ENCODE measurements around the gene TAF1C. TPM values are rescaled to one million over a fixed set of nuclear protein-coding genes. Genes with fewer than 3 reads are reported as not detected.
A peak's percentile ranks its signal among the peaks of the same experiment; 100 is the strongest.

The TAF1C gene
- polyA plus RNA-seq, 3 donors = 40.6 to 65.6 (median 54.0) TPM

DNA sequence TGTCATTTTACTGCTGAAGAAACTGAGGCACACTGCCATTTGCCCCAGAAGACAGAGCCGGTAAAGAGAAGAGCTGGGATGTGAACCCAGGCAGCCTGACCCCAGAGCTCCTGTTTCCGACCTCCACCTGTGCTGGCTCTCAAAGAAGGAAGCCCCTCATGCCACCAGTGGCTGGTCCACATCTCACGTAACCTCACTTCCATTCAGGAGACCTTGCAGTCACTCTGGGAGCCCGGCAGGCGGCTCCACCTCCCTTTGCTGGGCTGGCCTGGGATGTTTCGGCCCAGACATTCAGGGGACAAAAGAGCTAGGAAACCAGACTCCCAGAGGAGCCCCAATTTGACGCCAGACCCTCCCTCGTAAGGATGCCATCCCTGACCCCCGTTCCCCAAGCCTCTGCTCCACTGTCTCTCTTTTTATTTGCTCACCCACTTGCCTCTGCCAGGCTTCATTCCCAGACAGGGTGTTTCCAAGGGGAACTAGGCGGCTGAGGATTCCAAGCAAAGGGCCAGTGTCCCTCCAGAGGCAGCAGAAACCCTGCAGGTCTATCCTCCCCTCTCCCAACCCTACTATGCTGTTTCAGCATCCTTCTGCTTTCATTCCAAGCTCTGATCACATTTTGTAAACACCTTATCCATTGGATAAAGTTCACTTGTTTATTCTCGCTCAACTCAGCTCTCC is 2.8 kb downstream of the TAF1C start:
- DNase-seq = no peak

DNA sequence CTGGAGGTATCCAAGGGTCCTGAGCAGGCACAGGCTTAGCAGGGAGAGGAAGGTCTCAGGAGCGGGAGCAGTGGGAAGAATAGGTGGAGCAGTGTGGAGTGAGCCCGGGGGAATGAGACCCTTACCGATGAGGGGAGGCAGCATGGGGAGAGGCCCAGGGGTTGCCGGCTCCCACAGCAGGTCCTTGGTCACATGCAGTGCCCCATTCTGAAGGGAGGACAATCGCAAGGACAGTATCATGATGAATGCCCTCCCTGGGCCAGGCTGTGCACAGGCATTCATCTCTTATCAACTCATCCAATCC is 3.3 kb downstream of the TAF1C start:
- DNase-seq = no peak

DNA sequence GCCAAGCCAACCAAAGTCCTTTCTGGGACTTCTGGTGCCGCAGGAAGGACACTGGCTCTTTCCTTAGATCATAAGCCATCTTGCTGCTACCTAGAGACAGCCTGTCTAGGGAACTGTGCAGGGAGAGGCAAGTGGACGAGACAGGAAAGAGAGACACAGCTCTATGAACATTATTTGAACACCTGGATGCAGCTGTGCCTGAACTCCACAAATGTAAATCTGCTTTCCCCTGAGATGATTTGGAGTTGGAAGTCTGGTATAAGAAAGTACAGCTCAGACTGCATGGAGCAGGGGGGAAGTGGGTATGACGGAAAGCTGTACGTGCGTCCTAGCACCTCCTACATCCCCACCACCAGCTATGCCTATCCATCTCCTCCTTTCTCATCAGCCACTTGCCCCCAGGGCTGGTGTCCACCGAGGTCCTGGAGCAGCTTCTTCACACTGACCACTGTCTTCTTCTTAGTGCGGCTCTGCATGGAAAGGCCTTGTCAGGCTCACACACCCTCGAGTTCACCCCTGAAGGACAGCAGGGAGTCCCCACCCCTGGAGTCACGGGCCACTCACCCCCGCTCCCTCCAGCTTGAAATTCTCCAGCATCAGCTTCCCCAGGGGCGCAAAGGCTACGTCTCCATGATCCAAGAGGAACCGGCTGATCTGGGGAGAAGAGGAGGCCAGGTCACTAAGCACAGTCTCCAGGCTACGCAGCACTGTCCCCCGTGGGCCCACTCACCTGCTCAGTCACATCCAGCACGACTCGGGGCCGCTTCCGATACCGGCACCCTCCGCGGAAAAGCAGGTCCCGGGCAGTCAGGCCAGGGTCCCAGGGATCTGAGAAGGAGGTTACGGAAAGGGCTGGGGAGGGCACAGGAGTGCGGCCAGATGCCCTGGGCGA is 3.9 kb downstream of the TAF1C start:
- no peak for DNase-seq

DNA sequence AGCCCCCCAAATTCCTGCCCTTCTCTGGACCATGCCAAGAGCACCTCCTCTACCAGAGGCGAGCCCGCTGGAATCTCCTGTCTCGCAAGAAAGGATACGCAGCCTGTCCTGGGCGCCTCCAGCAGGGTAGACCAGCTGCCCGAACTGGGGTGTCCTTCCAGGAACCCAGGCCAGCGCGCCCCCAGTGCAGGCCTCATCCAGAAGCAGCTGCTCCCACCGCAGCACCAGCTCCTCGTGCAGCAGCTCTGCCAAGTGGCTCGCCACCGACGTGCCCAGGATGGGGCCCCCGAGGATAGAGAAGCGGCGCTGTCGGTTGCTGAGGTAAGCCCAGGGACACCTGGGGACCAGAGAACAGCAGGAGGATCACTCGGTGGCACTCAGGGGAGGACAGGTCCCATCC is 4.8 kb downstream of the TAF1C start:
- DNase-seq = no peak

DNA sequence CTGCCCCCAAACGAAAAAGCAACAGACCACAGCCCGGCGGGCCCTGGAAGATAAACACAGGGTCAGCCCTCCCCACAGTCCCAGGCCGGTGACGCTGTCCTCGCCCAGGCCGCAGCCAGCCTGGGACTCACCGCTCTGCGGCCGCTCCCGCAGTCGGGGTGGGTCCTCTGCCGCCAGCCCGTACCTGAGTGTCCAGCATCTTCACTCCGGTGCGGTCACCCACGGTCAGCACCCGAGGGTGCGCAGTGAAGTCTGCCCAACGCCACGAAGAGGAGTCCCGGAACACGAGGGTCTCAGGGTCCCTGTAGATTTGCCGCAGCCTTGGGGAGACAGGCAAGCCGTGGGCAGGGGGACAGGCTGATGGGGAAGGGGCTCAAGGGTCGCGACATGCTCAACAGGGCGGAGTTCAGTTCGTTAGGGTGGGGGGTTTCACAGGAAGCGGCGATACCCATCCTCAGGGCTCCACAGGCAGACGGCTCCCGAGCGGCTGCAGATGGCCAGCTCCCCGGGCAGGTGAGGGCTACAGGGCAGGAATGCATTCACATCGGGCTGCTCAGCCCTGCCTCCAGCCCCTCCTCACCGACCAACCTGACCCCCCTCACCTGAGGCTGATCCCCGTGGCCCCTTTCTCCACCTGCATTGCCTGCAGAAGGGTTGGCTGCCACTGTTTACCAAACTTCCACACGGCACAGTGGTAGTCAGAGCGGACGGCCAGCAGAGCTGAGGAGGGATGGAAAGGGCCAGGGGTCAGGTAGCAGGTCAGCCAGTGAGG is 5.5 kb downstream of the TAF1C start:
- no peak for DNase-seq

DNA sequence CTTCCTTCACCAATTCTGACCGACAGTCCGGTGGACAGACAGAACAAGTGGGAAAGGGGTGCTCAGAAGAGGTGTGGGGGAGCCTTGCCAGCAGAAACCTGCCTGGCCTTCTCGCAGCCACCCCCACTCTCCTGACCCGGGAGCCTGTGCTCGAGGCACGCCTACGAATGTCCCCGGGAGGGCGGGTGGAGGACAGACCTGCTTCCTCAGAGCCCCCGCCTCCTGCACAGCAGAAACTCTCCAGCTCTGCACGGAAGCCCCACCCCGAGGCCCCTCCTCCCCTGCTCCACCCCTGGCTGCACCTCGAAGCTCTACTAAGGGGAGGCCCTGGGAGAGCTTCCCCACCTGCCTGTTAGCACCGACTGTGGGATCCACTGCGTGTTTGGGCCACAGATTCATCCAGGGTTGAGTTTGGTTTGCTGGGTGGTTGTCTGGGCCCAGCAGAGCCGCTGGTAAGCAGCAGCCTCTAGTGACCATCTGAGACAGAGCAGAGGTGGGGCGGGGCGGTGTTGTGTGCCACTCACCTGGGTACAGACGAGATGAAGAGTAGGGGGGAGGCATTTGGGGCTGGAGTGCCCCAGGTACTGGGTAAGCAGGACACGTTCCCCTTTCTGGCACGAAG is 6.2 kb downstream of the TAF1C start:
- no peak for DNase-seq

DNA sequence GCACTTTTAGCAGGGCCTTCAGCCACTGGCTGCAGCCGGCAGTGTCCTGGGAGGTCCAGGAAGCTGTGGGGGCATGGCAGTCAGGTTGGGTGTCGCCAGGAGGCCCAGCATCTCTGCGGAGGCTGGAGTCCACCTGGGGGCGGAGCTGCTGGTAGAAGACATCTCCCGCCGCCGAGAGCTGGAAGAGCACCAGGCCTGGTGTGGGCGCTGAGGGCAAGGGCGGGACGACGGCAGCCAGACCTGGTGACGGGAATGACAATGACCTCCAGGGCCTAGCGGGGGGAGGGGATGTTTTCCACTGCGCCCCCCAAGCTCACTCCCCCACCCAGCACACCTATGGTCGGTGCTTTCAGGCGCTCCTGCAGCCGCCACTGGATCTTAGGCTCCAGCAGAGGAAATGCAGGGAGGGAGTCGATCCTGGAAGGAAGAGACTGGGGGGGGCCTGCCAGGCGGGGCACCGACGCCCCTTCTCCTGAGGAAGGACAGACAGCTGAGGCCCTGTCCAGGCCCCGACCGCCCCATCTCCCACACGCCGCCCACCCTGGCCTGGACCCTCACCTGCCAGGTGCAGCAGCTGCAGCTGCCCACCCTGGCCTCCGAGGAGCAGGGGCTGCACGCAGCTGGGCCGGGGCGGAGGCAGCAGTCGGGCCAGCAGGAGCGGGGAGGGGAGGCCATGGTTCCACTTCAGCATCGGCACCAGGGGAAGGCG is 7.1 kb downstream of the TAF1C start:
- no peak for DNase-seq

DNA sequence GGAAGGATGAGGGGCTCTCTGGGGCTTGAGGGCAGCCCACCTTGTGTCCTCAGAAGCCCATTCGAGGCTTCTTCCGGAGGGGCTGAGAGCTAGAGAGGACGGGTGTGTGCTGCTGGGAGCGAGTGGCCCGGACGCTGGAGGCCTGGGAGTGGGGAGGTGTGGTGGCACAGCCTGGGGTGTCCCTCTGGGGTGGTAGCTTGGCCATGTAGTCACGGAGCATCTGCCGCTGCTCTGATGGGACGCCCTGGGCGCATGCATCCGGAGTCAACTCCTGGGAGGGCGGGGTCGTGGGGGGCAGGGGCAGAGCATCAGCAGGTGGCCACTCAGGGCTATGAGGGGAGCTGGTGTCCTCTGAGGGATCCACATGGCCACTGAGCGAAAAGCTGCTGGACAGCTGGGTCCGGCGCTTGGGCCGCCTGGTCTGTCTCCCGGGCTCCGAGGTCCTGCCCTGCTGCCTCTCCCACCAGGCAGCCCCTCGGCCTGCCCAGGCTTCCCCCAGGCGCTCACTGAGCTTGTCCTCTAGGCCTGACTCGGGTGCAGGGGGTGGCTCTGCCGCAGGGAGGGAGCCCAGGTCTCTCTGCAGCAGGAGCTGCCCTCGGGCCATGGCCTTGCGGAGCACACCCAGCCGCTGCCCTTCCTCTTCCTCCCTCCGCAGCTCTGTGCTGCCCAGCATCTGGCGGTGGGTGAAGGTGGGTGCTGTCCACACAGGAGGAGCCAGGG is 7.8 kb downstream of the TAF1C start:
- DNase-seq = no peak

DNA sequence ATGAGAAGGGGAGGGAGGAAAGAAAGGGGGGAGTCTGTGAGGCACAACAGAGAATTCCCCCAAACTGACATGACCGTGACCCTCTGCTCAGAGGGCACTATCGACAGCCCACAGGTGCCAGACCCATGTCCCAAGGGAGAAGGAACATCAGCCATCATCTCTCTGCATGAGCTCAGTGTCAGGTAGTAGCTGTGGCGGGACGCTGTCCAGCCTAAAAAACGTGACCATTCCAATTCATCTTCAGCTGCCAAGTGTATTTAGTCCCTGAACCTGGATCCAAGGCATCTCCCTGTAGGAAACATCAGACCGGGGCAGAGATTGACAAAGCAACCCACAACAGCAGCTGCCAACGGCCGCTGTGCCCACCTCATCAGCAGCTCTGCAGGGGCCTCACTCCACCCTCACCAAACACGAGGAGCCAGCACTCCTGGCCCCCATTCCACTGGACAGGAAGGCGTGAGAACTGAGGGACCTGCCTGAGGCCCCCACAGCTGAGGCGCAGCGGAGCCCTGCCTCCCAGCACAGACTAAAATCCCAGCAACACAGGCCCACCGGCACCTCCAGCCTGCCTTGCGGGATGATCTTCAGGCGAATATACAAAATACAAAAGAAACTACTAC is 8.6 kb downstream of the TAF1C start:
- DNase-seq = no peak

DNA sequence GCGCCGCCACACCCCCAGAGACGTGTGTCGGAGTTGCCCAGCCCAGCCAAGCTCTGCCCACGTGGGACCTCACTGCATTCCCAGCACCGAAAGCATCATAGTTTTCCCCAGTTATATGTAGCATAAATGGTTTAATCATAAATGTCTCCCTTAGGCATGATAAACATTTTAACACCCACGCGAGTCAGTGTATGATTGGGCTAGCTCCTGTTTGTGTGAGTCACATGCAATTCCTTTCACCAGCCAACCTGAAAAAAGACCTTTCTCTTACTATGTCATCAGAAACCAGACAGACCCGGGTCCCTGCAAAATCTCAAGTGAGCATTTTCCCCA is 9.2 kb downstream of the TAF1C start:
- no peak for DNase-seq

DNA sequence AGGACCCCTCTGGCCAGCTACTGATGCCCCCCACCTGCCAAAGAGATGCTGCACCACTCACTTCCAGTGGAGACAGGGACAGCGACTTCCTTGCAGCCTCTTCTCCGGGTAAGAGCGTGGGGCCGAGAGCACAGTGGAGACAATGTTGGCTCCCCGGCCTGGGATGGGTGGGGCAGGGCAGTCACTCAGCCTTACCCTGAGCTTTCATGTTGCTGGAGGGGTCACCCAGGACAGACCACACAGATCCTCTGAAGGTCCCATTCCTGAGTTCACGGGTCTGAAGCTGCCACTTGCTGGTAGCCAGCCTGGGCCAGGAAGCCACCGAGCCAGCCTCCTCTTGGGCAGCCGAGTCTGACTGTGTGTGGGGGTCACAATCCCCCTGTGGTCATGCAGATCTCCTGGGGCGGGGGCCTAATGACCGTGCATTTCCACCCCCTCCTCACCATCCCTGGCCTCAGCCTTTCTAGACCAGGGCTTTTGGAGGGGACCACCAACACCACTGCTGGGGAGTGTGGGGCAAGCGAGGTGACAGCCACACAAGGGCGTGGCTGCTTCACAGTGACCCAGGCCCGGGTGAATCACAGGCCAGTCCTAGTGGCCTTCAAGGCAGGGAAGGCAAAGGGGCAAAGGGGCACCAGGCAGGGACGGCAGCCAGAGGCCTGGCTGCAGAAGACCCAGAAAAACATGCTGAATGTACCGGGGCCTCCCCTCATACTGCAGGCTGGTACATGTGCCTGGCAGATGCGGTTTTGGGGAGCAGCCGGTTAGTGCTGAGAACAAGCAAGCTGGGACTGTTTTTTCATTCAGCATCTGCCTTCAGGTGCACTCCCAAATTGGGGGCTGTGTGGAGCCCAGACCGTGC is 10.4 kb downstream of the TAF1C start:
- no peak for DNase-seq

DNA sequence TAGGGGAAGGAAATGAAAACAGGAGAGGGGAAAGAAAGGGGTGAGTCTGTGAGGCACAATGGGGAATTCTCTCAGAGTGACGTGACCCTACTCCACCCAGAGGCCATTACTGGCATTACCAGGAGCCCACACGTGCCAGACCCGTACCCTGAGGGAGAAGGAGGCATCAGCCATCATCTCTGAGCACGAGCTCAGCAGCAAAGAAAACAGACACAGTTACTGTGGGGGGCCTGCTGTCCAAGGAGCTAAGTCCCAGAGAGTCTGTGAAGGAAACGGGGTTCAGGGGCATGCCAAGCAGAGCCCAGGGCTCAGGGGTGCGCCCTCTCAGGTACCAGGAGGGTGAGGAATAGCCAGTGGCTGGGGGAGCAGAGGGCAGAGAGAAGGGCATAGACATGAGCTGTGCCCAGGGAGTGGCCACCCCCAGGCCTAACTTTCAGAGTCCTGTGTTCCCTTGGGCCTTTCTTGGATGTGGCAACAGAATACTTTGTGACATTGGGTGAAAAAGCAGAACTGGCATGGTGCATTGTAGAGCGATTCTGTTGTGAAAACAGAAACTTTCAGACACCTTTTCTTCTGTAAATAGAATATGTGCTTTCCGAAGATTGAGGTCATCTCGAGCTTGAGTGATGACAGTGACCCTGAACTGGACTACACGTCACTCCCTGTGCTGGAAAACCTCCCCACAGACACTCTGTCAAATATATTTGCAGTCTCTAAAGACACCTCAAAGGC is 11.3 kb downstream of the TAF1C start:
- peak; percentile 67 for DNase-seq

DNA sequence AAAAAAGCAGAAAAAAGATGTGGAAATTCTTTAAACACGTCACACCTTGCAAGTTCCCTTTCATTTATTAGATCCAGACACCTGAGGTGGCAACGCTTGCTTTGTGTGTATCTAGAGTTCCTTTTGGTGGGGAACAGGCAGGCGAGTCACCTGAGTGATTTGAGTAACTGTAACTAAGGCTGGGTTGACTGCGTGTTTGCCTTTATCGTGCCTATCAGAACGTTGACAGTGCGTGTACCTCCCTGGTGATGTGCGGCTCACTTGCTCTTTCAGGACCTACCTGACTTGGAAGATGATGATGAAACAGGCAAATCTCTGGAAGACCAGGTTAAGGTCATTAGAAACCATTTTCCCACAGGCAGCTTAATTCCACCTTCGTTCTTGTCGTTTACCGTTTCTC is 12.5 kb downstream of the TAF1C start:
- DNase-seq = no peak

DNA sequence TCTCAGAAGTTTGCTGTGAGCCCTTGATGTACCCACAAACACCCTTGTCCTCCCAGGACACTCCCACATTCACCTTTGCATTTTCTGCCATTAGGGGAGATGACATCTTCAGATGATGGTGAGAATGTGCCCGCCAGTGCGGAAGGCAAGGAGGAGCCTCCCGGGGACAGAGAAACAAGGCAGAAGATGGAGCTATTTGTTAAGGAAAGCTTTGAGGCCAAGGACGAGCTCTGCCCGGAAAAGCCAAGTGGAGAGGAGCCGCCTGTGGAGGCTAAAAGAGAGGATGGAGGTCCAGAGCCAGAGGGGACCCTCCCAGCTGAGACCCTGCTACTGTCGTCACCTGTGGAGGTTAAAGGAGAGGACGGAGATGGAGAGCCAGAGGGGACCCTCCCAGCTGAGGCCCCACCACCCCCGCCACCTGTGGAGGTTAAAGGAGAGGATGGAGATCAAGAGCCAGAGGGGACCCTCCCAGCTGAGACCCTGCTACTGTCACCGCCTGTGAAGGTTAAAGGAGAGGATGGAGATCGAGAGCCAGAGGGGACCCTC is 17.0 kb downstream of the TAF1C start:
- DNase-seq = no peak

DNA sequence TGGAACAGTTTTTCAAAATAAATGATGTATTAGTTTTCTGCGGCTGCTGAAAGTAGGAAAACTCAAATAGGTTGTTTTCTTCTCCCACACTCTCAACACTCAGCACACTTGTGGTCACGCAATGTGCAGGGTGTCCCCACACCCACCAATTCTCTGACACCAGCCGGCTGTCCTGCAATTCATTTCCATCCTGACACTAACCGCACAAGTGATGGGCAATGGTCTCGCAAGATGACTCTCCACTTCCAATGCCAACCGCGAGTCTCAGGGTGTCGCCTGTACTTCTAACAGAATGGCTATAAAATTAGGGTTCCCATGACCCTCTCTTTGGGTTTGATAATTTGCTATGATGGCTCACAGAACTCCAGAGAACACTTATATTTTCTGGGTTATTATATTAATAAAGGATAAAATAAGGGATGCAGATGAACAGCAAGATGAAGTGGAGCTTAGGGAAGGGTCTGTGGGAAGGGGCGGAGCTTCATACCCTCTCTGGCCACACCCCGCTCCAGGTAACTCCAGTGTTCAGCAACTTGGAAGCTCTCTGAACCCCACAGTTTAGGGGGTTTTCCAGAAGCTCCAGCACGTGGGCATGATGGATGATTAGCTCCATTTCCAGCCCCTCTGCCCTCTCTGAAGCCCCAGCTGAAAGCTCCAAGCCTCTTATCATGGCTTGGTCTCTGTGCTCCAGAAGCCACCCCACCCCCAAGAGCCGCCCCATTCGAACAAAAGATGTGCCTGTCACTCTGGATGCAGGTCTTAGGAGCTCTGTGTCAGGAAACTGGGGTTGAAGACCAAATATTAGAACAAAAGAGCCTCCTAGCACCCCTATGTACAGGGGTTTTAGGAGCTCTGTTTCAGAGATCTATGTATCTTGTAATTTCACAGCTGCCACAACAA is 19.8 kb downstream of the TAF1C start:
- no peak for DNase-seq

DNA sequence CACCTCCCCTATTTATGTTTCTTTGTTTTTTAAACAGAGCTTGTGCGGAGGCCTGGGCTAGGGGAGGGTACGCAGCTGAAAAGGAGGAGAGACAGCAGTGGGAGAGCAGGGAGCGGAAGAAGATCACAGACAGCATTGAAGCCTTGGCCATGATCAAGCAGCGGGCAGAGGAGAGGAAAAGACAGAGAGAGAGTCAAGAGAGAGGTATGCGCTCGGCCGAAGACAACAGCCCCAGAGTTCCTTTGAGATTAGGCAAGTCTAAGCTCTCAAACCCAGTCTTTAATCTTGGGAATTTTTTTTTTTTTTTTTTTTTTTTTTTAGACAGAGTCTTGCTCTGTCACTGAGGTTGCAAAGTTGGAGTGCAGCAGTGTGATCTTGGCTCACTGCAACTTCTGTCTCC is 21.1 kb downstream of the TAF1C start:
- no peak for DNase-seq

DNA sequence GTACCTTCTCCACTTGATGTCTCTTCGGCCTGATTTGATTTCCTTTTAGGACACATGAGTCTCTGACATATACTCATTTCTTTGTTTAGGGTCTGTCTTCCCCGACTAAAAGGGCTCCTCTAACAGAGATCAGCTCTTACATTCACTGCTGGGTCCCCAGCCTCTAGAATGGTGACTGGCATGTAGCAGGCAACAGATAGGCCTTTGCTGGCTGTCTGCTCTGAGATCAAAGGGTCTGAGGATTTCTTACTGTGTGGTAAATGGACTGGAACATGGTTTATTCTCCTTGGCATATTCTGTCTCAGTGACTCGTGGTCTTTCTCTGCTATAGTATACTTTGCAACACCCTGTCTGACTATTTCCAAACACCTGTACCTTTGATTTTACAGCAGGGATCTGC is 25.1 kb downstream of the TAF1C start:
- DNase-seq = peak; percentile 66

DNA sequence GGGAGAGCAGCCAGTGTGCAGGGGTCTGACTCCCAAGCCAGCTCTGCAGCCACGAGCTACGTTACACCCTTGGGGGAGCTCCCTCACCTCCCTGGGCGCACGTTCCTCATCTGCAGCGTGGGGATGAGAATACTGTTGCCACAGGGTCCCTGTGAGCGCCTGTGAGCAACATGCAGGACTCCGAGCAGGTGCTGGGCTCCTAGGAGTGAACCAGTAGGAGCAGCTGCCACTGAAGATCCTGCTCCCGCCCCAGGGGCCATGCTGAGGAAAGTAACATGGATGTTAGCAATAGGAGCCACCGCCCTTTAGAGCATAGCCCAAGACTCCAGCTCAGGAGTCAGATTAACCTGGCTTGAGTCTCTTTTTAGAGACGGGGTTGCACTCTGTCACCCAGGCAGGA is 25.8 kb downstream of the TAF1C start:
- no peak for DNase-seq

Measured in renal pelvis (tissue), 4 donors.